ENCODE results near the gene POLR3GL.

POLR3GL gene

DNA sequence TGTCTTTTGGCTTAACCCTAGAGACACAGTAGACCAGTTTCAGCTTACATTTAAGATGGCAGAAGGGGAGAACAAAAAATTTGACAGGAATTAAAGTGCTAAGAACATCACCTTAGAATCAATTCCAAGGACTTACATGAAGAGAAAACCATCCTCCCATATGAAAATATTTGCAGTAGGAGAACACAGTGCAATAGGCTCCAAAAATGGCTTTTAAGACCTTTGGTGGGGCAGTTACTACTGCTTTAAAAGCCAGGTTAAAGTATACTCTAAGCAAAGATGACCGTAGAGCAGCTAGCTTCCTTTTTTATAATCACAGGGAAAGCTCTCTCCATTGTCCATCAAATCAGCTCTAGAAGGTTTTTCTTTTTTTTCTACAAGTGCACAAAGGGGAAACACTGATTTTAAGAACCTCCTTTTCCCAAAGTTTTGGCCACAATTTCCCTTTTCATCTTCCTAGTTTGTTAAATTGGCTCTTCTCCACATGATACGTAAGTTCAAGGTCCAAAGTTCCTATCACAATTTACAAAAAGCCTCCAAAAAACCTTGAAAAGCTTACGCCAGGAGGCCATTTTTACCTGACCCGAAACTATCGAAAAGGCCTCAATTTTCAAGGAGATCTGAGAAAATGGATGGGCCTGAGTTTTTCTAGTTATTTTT lies 28.6 kb downstream of the POLR3GL start:
- no peak for DNase-seq (ENCODE audit: low spot score)

DNA sequence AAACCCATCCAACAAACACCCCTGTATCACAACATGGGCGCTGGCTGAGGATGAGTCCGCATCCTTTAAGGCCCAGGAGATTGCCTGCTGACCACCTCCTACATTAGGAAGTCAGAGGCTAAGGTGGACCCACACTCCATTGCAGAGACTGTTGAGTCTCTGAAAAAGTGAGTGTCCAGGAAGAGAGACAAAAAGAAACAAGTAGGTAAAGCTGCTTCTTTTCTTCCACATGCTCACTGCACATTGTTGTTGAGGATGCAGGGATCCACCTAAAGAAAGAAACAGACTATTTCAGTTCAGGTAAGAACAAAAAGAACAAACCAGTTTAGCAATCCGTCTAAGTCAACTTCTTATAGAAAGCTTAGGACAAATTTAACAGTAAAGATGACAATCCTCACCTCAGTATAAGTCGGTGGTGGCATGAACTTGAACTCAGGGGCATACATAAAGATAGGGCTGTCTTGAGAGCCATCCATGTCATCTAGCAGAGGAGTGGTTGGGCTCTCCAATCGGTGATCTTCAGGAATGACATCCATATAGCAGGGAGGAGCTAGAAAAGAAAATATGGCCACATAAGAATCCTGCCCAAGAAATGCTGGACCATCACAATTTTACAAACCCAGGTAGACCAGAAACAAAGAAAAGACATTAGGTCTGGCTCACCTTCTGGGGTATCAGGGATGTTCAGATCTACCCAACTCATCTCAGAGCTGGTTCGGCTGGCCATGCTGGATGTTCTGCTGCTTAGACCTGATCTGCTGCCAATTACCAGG lies 29.3 kb downstream of the POLR3GL start:
- no peak for DNase-seq (ENCODE audit: low spot score)

DNA sequence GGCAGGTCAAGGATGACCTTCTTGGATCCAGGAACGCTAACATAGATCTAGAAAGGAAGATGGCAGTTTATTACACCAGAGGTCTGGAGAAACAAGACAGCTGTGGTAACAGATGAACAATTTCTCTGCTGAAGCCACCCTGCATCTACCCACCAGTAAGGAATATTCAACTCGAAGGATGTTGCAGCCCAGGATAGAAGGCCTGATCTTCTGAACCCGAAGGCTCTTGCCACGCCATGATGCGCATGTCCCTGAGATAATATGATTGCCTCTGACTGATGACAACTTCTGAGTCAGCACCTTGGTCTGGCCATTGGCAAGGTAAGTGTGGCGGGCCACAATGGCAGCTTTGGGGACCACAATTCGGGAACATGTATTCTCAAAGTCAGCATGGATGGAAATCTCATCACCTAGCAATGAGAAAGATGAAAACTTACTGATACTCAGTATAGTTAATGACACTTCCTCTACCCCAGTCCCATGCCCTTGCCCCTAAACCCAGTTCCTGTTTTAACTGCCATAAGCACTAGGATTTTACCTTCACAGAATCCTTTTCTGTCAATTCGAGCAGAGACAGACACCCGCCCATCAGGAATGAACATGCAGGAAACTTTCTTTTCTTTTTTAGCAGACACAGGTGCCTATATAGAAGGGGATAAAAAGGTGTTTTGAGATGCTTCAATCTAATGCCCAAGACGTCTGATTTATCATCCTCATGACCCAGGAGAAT lies 30.1 kb downstream of the POLR3GL start:
- no peak for DNase-seq (ENCODE audit: low spot score)

DNA sequence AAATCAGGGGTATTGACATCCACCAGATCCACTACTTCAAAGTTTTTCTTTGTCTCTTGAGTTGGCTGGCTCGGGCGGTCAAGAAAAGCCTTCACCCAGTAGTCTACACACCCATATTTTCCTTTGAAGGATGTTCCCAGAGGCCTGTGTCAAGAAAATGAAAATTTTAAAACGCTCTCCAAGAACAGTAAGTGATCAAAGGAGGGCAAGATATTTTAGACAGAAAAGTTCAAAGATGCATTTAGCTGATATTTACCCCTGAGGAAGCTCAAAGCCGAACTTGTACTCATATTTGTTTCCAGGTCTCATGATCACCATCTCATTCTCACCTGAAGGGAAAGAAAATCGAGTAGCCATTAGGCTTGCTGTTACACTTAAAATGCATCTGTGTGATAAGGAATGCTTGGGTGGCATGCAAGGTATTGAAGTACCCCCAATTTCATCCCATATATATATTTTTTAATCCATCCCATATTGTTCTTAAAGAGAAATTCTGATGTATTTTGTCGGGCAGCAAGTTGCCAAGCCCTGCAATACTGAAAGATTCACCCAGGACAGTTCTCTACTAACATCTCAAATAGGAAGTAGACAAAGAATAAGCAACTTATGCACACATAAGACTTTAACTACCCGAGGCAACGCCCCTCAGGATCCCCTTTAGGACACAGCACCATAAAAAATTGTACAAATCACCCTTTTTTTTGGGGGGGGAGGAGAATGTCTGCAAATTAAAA lies 30.8 kb downstream of the POLR3GL start:
- DNase-seq (ENCODE audit: low spot score): no peak

DNA sequence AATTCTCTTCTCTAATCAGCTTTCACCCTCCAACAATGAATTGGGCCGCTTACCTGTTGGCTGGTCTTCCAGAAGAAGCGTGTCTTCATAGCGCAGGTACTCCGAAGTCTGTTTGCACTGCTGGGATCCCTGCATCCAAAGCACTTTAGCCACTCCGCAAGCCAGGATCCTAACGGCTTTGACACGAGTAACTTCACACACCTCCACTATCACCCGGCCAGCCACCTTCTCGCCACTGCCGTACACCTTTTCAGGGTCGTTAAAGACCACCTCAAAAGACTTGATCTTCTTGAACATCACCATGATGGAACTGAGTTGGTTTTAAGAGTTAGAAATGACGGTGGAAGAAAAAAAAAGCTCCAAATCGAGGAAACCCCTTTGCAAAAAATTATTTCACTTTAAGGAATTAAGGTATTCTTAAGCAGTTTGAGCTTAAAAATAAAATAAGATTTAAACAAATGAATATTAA lies 31.5 kb downstream of the POLR3GL start:
- no peak for DNase-seq (ENCODE audit: low spot score)

DNA sequence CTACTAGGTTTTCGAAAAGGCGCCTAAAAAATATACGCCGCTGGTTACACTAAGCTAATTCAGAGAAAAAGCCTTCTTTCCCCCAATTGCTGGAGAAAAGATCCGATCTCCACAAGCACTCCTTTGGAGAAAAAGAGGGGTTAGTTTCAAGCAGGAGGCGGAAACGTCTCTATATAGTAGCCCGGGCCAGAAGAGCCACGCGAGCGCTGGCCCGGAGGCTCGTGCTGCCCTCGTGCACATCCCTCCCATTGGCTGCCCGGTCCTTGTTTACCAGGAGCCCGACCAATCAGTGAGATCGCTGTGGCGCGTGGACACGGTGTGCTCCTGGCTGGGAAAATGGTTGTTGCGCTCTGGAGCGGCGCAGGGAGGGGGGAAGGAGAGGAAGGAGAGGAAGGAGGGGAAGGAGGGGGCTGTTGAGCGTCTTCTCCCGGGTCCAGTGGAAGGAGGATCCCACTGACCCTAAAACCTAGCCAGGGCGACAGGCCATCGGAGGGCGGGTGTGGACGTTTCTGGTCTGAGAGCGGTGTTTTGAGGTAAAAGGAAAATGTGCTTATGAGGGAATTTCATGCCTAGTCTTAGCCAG lies 32.0 kb downstream of the POLR3GL start, which contains the start of gene TXNIP:
TXNIP (minus strand) TSS at position 147 of the 583 bp plus-strand sequence. CDS start 313 bp downstream, outside the sequence.
- DNase-seq (ENCODE audit: low spot score): peak; percentile 97

DNA sequence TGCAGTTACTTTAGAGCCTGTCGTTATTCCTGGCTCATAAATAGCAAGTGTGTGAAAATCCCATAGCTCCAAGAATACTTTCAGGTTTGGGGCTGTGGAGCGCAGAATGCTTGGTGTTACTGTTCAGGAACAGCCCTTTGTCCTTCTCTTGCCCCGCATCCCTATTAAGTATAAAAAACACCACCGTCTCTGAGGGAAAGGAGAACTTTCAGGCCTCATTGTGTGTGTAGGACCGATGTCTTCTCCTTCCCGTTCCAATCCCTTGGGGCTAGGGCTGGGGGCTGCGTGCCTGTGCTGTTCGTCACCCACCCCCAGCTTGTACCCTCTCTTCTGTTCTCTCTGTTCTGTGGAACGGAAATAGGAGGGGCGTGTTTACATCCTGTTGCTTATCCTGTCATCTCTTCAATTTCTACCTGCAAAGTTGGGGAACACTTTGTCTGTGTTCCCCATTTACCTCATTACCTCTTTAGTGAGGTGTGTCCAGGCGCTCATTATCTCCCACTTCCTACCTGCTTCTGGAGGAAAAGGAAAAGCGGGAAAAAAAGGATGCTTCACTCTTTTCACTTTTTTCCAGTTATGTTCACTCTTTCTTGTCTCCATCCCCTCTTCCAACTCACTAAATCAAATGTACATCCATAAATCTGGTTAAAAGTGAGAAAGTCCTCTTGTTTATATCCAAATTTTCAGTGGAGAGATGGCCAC lies 32.7 kb downstream of the POLR3GL start:
- DNase-seq (ENCODE audit: low spot score): no peak

DNA sequence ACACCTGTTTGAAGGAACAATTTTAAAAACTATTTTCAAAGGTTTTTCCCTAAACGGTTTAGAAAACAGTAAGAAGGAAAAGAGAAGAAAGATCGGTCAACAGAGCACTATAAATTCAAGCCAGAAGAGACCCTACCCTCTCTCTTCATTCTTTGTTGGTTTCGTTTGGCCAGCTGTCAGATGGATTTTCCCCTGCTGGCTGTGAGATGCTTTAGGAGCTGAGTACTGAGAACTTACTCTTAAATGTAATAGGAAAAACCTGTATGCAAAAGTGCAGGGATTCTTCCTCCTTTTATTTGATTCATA lies 33.2 kb downstream of the POLR3GL start:
- no peak for DNase-seq (ENCODE audit: low spot score)

DNA sequence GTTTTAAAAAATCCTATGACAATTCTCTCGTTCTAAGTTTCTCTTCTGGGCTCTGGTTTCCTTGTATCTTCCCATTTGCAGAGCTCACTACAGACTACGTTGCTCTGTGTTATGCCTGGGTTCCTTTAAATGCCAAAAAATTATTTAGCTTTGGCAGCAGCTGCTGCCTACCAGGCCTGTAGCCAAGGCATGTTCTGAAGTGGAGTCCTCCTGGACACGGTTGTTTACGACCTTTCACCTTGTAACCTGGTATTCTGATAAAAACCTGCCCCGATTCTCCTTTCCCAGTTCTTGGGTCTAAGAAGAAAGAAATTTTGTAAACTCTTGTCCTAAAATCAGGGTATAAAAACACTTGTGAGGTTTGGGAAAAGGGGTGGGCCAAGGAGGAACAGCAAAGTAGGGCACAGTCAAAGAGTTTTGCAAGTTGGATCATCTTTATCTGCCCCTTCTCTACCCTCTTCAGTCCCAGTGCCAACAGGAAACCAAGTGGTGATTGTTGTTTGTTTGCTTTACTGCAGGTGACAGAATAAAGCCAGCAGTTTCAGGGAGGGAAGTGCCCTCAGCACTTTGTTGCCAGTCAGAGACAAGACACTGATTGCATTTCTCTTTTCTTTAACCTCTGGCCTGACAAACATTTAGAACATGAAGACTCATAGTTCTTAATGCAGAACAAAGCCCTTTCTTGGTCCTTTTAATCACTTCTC lies 35.0 kb downstream of the POLR3GL start:
- DNase-seq (ENCODE audit: low spot score): peak; percentile 62

DNA sequence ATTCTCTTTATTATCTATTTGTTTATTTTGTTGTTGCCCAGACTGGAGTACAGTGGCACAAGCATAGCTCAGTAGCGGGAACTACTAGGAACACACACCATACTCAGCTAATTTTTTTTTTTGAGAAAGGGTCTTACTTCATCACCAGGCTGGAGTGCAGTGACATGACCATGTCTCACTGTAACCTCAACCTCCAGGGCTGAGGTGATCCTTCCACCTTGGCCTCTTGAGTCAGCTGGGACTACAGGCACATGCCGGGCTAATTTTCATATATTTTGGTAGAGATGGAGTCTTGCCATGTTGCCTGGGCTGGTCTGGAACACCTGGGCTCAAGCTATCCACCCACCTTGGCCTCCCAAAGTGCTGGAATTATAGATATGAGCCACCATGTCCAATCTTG lies 37.2 kb downstream of the POLR3GL start:
- no peak for DNase-seq (ENCODE audit: low spot score)

DNA sequence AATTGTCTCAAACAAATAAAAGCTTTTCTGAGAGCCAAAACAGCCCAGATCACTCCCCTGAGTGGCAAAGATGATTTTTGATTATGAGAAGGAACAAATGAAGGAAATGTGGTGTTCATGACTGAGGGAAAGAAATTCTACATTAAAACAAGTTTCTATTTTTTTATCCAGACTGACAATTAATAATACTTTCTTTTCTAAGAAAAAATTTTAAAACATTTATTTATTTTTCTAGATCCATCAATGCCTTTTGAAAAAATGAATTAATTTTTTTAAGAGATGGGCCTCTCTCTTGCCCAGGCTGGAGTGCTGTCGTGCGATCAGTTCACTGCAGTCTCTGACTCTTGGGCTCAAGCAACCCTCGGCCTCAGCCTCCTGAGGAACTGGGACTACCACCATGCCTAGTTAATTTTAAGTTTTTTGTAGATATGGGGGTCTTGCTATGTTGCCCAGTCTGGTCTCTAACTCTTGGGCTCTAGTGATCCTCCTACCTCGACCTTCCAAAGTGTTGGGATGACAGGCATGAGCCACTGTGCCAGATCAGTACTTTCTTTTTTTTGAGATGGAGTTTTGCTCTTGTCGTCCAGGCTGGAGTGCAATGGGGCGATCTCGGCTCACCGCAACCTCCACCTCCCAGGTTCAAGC lies 43.1 kb downstream of the POLR3GL start:
- no peak for DNase-seq (ENCODE audit: low spot score)

DNA sequence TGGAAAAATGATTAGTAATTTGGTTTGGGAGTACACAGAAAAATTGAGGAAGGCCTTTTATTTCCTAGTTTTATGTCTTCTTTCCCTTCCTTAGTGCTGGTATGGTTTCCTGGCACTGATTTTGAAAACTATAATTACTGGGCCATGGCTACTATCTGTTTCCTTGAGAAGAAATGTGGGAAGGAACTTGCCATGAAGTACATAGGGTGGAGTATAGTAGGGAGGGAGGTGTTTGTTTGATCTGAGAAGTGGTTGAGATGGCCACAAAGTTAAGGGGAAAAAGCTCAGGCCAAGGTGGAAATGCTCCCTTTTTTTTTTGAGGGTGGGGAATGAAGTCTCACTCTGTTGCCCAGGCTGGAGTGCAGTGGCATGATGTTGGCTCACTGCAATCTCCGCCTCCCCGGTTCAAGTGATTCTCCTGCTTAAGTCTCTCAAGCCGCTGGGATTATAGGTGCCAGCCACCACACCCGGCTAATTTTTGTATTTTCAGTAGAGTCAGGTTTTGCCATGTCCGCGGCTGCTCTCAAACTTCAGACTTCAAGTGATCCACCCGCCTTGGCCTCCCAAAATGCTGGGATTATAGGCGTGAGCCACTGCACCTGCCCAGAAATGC lies 45.7 kb downstream of the POLR3GL start:
- no peak for DNase-seq (ENCODE audit: low spot score)

DNA sequence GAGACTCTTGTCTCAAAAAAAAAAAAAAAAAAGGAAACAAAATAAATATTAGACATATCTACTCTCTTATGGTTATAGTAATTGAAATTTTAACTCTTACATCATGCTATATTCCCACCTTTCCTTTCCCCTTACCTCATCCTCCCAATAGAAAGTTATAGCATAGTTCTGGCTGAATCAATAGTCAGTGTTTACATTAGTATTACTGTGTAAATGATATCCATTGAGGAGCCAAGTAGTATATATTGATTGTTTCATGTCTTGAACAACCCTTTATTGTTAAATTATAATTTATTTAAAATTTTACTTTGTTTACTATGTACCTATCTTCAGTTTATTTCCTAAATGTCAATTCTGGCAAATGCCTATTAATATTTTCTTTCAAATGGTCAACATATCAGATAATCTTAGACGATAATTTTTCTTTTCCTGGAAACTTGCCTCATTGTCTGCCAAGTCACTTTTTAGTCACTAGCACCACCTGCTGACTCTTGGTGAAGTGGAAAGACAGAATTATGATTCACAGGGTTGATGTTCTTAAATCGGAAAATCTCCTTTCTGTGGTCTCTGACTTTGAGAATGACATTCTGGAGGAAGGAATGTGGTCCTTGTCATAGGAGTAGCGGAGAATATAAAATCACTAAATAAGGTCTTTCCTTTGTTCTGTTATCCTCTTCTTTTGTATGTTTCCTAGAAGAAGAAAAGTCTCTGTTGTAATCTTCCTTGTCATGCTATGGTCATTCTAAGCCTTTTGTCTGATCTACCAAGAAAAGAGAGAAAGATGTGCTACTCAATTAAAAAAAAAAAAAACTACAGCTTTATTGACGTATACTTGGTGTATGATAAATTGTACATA lies 48.4 kb downstream of the POLR3GL start:
- peak; percentile 78 for DNase-seq (ENCODE audit: low spot score)

DNA sequence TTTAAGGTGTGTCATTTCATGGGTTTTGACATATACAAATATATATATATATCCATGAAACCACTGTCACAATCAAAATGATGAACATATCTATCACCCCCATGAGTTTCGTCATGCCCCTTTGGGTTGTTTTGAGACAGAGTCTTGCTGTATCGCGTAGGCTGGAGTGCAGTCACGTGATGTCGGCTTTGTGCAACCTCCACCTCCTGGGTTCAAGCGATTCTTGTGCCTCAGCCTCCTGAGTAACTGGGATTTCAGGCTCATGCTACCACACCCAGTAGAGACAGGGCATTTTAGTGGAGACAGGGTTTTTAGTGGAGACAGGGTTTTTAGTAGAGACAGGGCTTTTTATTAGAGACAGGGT lies 49.1 kb downstream of the POLR3GL start:
- DNase-seq (ENCODE audit: low spot score): no peak

DNA sequence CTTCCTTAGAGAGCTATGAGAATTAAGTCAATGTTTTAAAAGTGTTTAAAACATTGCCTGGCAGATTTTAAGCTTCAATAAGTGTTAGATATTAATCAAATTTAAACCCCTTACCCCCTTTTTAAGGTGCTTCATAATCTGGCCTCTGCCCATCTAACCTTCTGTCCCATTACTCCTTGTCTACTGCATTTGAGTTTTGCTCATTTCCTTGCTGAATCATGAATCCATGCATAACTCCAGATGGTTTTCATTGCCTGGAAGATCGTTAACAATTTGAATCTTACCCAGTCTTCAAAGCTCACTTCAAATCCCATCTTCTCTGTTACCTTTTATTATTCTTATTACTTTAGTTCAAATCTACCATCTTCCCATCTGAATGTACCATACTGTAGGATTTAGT lies 52.4 kb downstream of the POLR3GL start:
- DNase-seq (ENCODE audit: low spot score): no peak

DNA sequence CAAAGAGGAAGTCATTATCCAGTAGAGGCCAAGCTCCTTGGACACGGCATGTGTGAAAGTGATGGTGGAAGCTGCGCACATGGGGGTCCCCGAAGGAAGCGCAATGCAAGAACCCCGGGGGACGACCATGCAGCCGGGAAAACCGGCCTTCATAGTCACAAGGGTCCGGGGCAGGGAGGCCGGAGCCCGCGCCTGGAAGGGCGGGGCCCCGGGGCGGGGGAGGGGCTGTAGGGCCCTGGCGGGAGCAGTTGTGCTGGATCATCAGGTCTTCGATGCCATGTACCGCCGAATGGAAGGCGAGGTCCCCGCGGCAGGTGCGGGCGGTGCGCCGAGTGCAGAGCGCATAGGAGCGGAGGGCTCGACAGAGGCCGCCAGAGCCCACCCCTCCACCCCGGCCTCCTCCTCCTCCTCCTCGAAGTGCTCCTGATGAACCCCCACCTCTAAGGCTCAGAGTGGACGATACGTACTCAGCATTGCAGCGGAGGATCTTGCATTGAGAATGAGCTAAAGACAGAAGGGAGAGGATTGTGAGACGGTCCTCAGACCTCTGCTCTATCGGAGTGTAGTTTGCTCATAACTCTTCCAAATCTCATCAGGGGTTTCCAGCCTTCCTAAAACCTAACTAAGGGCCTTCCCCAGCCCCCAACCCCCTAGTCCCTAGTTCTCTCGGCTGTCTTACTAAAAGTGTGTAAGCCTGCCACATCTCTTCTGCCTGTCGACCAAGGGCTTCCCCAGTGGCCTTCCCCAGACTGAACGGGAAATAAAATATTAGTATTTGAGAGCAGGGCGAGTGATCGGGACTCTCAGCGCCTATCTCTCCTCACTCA lies 55.0 kb downstream of the POLR3GL start:
- DNase-seq (ENCODE audit: low spot score): no peak

DNA sequence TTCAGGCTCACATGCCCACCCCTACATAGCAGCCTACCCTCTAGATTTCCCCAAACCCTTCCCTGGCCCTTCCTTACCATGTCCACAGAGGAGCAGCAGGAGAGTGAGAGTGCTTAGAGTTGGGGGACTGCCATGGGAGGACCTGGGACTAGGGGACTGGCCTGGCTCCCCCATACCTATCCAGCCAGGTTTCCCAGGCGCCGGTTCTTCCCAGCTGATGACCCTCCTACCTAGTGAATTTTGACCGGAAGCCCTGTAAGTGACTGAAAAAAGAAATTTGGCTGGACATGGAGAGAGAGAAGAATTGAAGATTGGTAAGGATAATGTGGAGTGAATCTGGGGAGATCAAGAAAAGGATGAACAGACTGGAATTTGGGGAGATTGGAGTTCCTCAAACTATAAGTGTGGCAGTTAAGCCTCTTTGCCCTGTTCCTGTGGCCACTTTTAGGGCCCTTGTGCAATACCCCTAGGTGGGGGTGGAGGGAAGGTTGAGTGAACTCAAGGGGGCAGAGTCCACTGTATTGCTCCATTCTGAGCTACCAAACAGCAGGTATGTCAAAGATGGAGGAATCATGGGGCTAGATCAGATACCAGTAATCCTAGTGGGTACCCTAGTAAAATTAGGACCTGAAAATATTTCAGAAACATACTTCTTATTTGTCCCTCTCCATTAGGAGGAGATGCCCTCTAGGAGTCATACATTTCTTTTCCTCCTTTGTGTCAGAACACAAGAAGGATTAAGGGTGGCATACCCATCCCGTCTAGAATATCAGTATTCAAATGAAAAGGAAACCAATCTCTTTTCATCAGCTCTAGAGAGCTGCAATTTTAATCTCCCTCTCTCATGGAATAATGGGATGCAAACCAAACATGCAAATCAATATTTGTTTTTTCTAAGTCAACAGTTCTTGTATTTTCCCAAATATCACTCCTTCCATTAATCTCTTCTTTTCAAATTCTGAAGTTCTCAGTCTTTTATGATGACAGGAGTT lies 55.9 kb downstream of the POLR3GL start:
- DNase-seq (ENCODE audit: low spot score): no peak

Measured in LoVo (cell line).